Measurements from ENCODE around the gene TAPBPL.
"Not testable (repeated sequence)": the region's sequence is repeated elsewhere in the genome, so short reads cannot be mapped to it uniquely, and the experiment has no call there.

The TAPBPL gene

DNA sequence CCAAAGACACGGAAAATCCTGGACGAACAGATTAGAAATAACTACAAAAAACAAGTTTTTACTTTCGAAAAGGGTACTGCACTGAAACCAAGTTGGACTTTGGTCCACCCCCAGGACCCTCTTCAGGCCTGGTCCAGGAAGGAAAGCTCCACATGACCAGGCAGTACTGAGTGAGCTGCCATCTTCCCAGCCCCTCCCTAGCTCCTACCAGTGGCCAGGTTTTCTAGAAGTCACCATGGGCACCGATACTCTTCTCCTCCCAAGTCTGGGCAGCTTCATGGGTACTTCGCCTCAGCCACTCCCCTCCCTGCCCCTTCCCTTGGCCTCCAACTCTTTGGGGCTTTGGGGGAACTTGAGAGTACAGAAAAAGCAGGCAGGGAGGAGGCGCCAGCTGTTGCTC lies 12.0 kb downstream of the TAPBPL start:
- no peak for DNase-seq

DNA sequence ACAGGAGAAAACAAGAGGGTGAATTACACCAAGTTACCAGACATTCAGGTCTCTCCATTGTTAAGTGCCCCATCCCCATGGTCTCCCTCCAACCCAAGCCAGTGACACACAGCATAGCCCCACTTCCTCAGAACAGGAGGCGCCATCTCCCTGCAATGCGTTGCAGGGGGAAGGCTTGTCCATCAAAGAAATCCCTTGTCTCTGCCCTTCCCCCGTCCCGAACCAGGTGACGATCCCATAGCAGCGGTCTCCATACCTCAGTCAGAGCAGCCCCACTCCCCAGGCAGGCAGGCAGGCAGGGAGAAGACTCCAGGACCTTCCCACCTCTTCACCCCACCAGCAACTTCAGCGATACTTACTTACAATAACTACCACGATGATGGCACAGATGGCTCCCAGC lies 12.7 kb downstream of the TAPBPL start:
- DNase-seq = no peak

DNA sequence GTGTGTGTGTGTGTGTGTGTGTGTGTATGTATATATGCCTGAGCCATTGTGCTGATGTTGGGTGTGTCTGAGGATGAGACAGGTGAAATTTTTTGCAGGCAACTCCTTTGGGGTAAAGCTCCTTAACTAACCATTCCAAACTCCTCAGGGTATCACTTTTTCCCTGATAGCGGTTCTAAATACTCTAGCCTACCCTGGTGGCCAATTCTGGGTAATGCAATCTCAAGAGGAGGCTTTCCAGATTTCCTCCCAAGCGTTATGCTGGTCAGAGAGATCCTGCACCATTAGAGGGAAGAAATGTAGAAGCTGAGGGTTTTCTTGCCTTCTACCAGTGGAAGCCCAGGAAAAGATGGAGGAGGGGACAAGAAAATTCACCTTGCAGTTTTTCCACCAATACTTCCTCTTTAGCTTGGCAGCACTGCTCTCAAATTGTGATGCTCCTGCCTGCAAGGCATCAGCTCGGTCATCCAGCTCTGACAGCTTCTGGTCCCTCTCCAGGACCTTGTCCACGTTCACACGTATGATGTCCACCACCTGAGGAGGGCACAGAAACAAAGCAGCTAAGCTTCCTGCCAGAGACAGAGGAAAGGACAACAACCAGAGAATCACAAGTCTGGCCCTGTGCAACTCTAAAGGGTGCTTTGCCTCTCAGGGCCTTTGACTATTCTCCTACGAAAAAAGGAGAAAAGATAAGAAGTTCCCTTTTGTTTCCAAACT lies 13.8 kb downstream of the TAPBPL start:
- peak in 1 of 2 experiments; percentile 55 for DNase-seq

DNA sequence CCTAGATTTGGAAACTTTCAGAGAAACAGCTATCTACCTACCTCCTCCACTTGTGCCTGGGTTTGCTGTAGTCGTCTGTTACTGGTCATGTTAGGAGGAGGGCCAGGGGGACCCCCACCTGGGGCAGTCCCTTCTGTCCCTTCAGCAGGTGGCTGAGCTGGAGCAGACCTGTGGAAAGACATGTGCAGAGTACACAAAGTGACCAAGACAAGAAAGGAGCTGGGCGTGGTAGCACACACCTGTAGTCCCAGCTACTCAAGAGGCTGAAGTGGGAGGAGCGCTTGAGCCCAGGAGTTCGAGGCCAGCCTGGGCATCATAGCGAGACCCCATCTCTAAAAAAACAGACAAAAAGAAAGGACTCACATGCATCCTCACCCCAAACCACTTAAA lies 14.3 kb downstream of the TAPBPL start:
- no peak for DNase-seq

DNA sequence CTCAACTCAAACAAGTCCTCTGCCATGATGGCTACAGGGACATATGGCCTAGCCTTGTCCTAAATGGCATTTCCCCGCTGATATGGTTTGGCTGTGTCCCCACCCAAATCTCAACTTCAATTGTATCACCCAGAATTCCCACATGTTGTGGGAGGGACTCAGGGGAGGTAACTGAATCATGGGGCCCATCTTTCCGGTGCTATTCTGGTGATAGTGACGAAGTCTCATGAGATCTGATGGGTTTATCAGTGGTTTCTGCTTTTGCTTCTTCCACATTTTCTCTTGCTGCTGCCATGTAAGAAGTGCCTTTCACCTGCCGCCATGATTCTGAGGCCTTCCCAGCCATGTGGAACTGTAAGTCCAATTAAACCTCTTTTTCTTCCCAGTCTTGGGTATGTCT lies 14.9 kb downstream of the TAPBPL start:
- DNase-seq = not testable (repeated sequence)

DNA sequence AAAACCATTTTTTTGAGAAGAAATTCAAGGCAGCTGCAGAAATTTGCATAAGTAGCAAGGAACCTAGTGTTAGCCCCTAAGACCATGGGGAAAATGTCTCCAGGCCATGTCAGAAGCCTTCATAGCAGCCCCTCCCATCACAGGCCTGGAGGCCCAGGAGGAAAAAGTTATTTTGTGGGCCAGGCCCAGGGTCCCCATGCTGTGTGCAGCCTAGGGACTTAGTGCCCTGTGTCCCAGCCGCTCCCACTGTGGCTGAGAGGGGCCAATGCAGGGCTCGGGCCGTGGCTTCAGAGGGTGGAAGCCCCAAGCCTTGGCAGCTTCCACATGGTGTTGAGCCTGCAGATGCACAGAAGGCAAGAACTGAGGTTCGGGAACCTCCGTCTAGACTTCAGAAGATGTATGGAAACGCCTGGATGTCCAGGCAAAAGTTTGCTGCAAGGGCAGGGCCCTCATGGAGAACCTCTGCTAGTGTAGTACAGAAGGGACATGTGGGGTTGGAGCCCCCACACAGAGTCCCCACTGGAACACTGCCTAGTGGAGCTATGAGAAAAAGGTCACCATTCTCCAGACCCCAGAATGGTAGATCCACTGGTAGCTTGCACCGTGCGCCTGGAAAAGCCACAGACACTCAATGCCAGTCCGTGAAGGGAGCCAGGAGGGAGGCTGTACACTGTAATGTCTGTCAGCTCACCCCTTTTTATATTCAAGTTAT lies 15.9 kb downstream of the TAPBPL start:
- not testable (repeated sequence) for DNase-seq

DNA sequence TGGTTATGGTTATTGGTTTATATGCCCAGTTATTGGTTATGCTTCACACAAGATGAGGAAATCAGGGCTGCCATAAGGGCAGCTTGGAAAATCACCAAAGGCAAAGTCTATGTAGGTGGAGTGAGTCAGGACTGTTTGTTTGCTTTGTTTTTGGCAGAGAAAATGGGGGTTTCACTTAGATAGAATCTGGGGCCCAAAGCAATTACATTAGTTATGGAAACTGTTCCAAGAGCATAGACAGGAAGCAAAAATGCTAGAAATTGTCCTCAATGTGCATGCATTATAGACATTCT lies 16.4 kb downstream of the TAPBPL start:
- DNase-seq = no peak

DNA sequence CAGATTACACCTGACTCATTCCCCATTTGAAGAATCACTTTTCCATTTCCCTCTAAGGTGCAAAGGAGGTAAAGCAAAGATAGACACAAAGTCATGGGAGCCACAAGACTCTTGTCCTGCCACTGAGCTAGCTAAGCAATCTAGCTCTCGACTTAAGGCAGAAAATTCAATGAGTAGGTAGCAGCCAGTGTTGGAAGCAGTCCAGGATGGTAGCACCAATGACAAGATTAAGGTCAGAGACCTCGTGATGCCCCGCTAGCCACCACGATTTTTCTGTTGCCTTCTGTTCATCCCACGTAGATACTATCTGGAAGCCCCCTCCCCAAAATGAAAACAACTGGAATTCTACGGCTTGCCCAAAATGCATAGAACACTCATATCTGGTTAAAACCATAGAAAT lies 17.2 kb downstream of the TAPBPL start:
- DNase-seq = no peak

DNA sequence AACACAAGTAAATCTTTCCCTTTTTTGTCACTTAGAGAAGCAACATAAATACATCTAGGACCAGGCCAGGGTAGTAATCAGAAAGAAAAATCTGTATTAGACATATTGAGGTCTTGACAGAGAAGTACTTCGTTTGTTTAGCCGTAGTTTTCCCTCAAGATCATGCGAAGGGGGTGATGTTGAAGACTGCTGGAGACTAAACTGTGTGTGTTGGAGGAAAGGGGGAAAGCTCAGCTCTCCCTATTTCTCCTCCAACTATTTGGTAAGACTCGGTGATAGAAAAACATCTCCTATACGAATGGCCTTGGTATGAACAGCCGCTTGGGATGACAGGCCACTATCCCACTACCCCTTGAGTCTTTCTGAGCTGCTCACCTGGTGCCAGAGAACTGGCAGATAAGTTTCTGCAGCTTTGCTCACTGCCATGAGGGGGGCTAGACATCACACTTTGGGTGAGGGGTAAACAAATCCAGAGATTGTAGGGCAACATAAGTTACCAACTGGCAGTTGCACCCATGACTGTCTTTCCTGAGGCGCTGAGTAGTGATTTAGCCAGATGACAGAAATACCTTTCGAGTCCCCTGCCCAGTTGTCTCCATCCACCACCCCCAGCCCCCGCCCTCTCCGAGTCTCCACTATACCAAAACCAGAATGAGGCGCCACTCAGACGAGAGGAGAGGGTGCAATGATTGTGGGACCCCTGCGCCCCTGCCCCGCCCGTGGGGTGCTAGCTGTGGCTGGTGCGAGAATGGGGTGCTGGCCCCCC lies 17.9 kb downstream of the TAPBPL start:
- no peak for DNase-seq

DNA sequence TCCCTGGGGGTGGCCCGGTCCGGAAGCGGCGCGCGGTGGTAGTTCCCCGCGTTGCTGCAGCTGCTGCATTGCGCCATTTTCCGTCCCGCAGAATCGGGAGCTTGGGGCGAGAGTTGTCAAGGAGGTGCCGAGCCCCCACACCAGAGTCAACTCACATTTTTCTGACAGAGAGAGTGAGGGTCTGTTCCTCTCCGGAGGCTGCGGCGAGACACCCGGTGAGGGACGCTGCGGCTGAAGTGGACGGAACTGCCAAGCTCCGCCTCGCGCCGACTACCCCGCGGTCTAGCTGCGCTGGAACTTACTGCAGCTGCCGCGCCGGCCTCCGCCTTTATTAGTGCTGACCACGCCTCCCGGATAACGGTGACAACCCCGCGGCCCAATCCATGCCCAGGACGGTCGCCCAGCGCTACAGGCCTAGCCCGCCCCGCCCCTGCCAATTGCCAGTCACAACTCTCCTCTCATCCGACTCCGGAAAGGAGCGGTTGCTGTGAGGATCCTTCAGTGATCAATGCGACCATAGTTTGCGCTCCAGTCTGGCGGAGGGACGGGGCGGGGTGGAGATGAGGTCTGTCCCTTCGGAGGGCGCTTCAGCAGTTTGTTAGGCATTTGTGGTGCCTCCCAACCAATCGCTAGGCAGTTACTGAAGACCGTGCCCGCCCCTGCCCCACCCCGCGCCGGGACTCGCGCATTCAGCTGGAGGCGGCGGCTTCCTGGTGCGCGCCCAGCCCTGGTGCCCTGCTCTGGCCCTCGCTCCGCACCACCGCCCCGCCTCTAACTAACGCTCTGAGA lies 18.7 kb downstream of the TAPBPL start, which contains the start of gene VAMP1:
Gene VAMP1 (minus strand): TSS at position 303 of the 789 bp plus-strand sequence. CDS start 146 bp downstream, at position 157.
- DNase-seq = peak; percentile 98 to 99

DNA sequence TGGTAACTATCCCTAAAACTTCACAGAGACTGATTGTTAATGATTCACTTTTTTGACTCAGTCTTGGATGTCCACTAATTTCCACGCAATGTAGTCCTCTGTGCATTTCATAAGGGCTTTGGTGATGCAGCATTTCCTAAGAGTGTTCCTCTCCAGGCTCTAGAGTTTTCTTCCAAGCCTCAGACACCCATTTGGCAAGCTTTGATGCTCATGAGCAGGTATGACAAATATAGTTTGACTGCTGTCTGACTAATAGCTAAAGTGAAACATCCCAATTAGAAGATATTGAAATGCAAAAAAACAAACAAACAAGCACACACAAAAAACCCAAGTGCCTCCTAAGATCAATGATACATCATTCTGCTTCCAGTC lies 20.1 kb downstream of the TAPBPL start:
- DNase-seq = no peak

DNA sequence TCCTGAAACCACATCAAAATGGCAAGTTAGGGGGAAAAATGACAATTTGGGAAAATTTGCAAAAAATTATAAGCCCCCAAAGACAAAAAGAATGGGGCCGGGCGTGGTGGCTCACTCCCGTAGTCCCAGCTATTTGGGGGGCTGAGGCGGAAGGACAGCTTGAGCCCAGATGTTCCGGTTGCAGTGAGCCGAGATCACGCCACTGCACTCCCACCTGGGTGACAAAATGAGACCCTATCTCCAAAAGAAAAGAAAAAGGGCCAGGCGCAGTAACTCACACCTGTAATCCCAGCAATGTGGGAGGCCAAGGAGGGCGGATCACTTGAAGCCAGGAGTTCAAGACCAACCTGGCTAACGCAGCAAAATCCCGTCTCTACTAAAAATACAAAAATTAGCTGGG lies 20.6 kb downstream of the TAPBPL start:
- DNase-seq = no peak

DNA sequence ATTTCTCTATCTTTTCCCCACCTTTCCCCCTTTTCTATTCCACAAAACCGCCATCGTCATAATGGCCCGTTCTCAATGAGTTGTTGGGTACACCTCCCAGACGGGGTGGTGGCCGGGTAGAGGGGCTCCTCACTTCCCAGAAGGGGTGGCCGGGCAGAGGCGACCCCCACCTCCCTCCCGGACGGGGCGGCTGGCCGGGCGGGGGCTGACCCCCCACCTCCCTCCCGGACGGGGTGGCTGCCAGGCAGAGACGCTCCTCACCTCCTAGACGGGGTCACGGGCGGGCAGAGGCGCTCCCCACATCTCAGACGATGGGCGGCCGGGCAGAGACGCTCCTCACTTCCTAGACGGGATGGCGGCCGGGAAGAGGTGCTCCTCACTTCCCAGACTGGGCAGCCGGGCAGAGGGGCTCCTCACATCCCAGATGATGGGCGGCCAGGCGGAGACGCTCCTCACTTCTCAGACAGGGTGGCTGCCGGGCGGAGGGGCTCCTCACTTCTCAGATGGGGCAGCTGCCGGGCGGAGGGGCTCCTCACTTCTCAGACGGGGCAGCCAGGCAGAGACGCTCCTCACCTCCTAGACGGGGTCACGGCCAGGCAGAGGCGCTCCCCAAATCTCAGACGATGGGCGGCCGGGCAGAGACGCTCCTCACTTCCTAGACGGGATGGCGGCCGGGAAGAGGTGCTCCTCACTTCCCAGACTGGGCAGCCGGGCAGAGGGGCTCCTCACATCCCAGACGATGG lies 23.6 kb downstream of the TAPBPL start:
- DNase-seq = not testable (repeated sequence)

DNA sequence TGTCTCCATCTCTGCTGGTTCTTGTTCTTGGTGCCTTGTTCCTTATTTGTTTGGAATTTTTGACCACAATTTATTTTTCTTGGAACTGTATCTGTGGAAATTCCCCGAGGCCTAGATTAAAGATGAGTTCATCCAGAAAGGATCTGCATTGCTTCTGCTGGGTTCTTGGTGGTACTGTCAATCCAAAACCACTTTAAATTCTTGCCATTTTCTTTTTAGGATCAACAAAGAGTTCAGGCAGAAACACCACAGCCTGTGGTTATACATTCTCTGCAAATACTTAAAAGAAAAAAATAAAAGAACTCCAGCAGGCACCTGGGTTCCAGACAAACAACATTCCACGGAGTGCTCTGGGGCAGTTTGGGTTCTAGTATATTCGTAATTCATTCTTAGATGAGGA lies 24.6 kb downstream of the TAPBPL start:
- no peak for DNase-seq

DNA sequence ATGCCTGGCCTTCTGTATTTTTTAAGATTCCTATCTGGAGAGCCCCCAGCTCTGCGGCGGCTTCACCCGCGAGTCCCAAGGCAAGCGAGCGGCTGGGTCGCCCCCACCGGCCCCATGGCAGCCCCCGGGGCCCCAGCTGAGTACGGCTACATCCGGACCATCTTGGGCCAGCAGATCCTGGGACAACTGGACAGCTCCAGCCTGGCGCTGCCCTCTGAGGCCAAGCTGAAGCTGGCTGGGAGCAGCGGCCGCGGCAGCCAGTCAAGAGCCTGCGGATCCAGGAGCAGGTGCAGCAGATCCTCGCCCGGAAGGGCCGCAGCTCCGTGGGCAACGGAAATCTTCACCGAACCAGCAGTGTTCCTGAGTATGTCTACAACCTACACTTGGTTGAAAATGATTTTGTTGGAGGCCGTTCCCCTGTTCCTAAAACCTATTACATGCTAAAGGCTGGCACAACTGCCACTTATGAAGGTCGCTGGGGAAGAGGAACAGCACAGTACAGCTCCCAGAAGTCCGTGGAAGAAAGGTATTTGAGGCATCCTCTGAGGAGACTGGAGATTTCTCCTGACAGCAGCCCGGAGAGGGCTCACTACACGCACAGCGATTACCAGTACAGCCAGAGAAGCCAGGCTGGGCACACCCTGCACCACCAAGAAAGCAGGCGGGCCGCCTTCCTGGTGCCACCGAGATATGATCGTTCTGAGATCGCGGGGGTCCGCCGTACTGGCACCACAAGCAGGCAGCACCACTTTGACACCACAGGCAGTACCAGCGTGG lies 25.9 kb downstream of the TAPBPL start:
- DNase-seq = not testable (repeated sequence)

DNA sequence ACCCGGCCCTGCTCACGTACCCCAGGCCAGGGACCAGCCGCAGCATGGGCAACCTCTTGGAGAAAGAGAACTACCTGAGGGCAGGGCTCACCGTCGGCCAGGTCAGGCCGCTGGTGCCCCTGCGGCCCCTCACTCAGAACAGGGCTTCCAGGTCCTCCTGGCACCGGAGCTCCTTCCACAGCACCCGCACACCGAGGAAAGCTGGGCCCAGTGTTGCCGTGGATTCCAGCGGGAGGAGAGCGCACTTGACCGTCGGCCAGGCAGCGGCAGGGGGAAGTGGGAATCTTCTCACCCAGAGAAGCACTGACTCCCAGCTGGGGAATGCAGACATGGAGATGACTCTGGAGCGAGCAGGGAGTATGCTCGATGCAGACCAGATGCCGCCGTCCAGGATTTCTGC lies 26.6 kb downstream of the TAPBPL start:
- no peak for DNase-seq

DNA sequence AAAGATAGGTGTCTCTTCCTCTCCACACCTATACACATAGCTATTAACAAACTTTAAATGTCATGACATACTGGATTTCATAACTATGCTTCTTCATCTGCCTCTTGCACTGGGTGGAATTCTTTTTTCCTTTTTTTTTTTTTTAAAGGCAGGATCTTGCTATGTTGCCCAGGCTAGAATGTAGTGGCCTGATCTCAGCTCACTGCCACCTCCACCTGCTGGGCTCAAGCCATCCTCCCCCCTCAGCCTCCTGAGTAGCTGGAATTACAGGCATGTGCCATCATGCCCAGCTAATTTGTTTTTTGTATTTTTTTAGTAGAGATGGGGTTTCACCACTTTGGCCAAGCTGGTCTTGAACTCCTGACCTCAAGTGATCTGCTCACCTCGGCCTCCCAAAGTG lies 36.4 kb downstream of the TAPBPL start:
- no peak for DNase-seq

DNA sequence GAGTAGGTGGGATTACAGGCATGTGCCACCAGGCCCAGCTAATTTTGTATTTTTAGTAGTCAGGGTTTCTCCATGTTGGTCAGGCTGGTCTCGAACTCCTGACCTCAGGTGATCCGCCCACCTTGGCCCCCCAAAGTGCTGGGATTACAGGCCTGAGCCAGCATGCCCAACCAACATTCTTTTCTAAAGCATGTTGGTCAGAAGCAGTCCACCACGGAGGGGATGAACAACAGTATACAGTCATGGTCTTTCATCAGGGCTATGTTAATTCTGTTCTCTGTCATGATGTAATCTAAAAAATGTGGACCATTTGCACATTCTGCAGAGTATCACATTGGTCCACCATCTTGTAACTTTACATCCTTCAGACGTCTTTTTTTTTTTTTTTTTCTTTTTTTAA lies 37.6 kb downstream of the TAPBPL start:
- DNase-seq = no peak

DNA sequence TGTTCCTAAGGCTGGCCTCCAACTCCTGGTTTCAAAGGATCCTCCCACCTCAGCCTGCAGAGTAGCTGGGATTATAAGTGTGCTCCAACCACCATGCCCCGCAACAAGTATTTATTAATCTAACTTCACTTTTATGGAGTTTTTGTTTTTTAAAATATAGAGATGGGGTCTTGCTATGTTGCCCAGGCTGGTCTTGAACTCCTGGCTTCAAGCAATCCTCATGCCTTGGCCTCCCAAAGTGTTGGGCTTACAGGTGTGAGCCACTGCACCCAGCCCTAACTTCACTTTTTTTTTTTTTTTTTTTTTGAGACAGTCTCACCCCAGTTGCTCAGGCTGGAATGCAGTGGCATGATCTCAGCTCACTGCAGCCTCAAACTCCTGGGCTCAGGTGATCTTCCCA lies 38.8 kb downstream of the TAPBPL start:
- DNase-seq = not testable (repeated sequence)

DNA sequence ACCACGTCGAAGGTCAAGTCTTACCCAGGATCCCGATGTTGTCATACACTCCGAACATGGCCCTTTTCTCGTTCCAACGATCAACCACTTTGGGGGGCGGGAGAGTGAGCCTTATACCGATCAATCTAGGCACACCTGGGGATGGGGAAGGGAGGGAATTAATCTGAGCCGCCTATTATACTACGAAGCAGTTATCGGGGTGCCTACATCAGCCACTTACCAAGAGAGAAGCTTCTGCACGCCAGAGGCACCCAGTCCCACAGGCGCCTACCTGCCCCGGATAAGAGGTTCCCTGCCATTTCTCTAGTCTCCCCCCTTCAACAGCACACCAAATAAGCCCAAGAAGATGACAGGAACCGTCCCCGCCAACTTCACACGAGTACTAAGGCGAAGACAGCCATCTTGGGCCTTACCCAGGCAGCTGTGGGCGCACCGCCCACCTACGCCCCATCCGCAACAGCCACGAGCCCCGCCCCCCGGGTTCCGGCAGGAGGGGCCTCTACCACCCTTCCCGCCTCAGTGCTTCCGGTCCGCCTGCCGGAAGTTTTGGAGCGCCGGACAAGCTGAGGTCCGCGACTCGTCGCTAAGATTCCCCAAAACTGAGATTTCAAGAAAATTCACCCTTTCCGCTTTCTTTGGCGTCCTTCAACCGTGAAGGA lies 41.1 kb downstream of the TAPBPL start, which contains the start of gene MRPL51:
Gene MRPL51 (minus strand): TSS at position 425 of the 659 bp plus-strand sequence. CDS start 126 bp downstream, at position 299.
- peak; percentile 94 to 97 for DNase-seq

Data from activated T-cell treated with anti-CD3 and anti-CD28 coated beads, Interleukin-2, amount 50 U/mL, for 48 hours (primary cell).